Inflammatory macrophage treated with lipopolysaccharide for 1 hour (primary cell): ENCODE data around the gene SELENOT.

ENCODE experiments used
- DNase-seq, 2 donors: peaks; one replicate each; pipeline ENCODE4 v3.0.0-alpha.2; 2020 to 2022

The SELENOT gene

GRCh38 chr3:150673966-150674365 lies 70.8 kb downstream of the SELENOT start:
- DNase-seq, result no peak

GRCh38 chr3:150675587-150675986 lies 72.5 kb downstream of the SELENOT start:
- no peak for DNase-seq
